Measurements from ENCODE around the gene EGLN2. TPM values are rescaled to one million over a fixed set of nuclear protein-coding genes. Genes with fewer than 3 reads are reported as not detected.

EGLN2 gene
- total RNA-seq, 1 donor, result 70.8 TPM

DNA sequence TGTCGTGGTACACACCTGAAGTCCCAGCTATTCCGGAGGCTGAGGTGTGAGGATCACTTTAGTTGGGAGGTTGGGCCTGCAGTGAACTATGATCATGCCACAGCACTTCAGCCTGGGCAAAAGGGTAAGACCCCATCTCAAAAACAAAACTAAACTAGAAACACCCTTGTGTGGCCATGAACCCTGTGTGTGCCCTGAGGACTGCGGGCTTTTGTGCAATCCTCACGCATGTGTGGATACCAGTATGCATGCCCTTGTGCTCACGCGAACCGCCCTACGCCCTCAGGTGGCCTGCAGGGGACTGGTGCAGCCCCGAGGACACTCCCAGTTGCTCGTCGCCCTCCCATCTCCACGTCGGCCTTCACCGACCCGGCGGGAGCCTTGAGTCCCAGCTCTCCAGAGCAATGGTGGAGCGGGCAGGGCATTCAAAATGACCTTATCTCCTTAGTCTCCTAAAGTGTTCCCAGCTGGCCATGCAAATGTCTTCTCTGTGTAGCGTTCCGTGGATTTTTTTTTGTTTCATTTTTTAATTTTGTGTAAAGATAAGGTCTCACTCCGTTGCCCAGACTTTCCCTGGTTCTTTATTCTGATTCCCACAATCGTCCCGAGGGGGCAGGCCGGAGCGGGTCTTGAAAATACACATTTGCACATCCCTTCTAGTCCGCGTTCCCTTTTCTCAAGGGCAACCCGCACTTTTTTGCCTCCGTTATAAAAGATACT lies 868 bp upstream of the EGLN2 start:
- DNase-seq (ENCODE audit: low read depth), result peak; percentile 72

GRCh38 chr19:40799558-40800338 lies 757 bp downstream of the EGLN2 start:
- DNase-seq (ENCODE audit: low read depth), result peak; percentile 42
- TF ChIP-seq, protein P1, sequence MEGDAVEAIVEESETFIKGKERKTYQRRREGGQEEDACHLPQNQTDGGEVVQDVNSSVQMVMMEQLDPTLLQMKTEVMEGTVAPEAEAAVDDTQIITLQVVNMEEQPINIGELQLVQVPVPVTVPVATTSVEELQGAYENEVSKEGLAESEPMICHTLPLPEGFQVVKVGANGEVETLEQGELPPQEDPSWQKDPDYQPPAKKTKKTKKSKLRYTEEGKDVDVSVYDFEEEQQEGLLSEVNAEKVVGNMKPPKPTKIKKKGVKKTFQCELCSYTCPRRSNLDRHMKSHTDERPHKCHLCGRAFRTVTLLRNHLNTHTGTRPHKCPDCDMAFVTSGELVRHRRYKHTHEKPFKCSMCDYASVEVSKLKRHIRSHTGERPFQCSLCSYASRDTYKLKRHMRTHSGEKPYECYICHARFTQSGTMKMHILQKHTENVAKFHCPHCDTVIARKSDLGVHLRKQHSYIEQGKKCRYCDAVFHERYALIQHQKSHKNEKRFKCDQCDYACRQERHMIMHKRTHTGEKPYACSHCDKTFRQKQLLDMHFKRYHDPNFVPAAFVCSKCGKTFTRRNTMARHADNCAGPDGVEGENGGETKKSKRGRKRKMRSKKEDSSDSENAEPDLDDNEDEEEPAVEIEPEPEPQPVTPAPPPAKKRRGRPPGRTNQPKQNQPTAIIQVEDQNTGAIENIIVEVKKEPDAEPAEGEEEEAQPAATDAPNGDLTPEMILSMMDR (IDR thresholded peaks at IDR 0.05; ENCODE audit: insufficient read depth, low read depth, low read length), result no peak
- H3K4me3 ChIP-seq (ENCODE audit: low read depth, low read length), result peak overlapping the region; percentile 90

More for the DNA sequence above, 868 bp upstream of the EGLN2 start:
- TF ChIP-seq, protein P1 (IDR thresholded peaks at IDR 0.05; ENCODE audit: insufficient read depth, low read depth, low read length), result peak; percentile 51
- peak overlapping the region; percentile 62 for H3K4me3 ChIP-seq (ENCODE audit: low read depth, low read length)

DNA sequence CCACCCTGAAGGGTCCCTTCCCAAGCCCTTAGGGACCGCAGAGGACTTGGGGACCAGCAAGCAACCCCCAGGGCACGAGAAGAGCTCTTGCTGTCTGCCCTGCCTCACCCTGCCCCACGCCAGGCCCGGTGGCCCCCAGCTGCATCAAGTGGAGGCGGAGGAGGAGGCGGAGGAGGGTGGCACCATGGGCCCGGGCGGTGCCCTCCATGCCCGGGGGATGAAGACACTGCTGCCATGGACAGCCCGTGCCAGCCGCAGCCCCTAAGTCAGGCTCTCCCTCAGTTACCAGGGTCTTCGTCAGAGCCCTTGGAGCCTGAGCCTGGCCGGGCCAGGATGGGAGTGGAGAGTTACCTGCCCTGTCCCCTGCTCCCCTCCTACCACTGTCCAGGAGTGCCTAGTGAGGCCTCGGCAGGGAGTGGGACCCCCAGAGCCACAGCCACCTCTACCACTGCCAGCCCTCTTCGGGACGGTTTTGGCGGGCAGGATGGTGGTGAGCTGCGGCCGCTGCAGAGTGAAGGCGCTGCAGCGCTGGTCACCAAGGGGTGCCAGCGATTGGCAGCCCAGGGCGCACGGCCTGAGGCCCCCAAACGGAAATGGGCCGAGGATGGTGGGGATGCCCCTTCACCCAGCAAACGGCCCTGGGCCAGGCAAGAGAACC lies 1.5 kb downstream of the EGLN2 start:
- DNase-seq (ENCODE audit: low read depth), result no peak
- TF ChIP-seq, protein P1 (IDR thresholded peaks at IDR 0.05; ENCODE audit: insufficient read depth, low read depth, low read length), result no peak
- peak overlapping the region; percentile 90 for H3K4me3 ChIP-seq (ENCODE audit: low read depth, low read length)

- TF ChIP-seq, protein P1 (IDR thresholded peaks at IDR 0.05; ENCODE audit: insufficient read depth, low read depth, low read length), result no peak
- peak overlapping the region; percentile 90 for H3K4me3 ChIP-seq (ENCODE audit: low read depth, low read length)
- no peak for DNase-seq (ENCODE audit: low read depth)
These were observed 2.0 kb downstream of the EGLN2 start for GRCh38 chr19:40800997-40801377.

DNA sequence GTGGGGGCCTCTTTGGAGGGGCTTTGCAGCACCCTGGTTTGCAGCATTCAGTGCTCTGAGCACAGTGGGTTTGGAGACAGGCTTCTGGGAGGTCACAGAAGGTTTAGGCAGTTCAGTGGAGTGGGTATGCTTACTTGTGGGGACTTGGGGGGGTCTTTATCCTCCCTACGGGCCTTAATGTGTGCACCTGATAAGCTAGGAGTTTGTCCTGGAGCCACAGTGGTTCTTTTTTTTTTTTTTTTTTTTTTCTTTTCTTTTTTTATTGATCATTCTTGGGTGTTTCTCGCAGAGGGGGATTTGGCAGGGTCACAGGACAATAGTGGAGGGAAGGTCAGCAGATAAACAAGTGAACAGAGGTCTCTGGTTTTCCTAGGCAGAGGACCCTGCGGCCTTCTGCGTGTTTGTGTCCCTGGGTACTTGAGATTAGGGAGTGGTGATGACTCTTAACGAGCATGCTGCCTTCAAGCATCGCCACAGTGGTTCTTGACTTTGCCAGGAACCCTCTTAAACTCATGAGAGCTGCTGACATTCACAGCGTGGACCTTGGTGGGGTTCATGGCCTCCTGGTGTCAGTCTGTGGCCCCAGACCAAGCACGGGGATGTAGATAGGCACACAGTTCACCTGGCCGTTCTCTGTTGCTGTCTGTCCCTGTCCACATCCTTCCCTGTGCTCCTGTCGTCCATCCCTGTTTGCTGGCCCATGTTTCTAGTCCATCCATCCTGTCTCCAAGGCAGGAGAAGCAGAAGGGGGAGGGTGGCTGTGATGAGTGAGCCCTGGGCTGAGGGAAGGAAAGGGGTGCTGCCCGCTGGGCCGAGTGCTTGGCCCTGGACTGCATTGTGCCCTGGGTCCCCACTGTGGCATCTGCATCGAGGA lies 2.7 kb downstream of the EGLN2 start:
- DNase-seq (ENCODE audit: low read depth), result no peak

More for the DNA sequence above, 2.7 kb downstream of the EGLN2 start:
- peak overlapping the region; percentile 90 for H3K4me3 ChIP-seq (ENCODE audit: low read depth, low read length)
- TF ChIP-seq, protein P1 (IDR thresholded peaks at IDR 0.05; ENCODE audit: insufficient read depth, low read depth, low read length), result no peak

Measured in fibroblast of villous mesenchyme (primary cell).